Measurements from ENCODE around the gene ACADSB.

Gene ACADSB

GRCh38 chr10:123042708-123043408 is 34.1 kb downstream of the ACADSB start:
- DNase-seq (ENCODE audit: low read depth in 2 of 2): no peak

DNA sequence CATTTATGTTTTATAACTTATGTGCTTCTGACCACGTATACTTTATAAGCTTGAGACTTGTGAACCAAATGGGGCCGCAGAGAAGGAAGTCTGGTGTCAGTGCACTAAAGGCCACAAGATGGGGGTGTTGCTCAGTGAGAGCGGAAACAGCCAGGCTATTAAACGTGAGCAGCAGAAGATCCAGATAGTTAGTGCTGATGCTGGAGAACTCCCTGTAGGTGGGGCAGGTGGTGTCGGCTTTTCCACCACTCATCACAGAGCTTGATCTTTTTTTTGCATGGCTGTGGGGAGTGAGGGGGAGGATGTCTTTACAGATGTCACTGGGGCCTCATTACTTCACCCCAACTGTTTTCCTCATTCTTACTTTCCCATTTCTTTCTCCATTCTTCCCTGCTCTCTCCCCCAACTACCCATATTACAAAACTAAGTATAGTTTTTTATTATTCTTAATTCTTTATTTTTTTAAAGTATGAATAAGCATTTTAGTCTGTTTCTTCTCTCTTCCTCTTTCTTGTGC is 34.7 kb downstream of the ACADSB start:
- peak in 1 of 2 donors; percentile 16 for DNase-seq (ENCODE audit: low read depth in 2 of 2)

GRCh38 chr10:123044391-123044790 is 35.6 kb downstream of the ACADSB start:
- DNase-seq (ENCODE audit: low read depth in 2 of 2): no peak

- DNase-seq (ENCODE audit: low read depth in 2 of 2): no peak
These were observed 37.3 kb downstream of the ACADSB start for GRCh38 chr10:123045961-123046731.

DNA sequence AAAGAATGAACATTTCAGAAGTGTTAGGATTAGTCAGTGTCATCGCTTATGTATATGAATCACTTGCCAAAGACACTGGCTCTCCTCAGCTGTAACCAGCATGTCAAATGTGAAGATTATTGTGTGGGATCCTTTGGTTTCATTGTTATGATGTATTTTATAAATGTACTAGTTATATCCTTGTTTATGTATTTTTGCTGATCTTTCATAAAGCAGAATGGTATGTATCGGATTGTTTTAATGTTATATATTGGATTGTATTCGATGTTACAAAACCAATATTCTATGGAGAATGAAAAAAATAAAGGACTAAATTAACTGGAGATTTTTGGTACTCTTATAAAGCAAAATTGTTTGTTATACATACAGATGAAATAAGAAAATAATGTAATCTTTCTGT is 49.2 kb downstream of the ACADSB start:
- DNase-seq (ENCODE audit: low read depth in 2 of 2): no peak

GRCh38 chr10:123061865-123062264 is 53.1 kb downstream of the ACADSB start:
- no peak for DNase-seq (ENCODE audit: low read depth in 2 of 2)

- no peak for DNase-seq (ENCODE audit: low read depth in 2 of 2)
These were observed 53.9 kb downstream of the ACADSB start for GRCh38 chr10:123062726-123063125.

GRCh38 chr10:123068087-123068853 is 59.5 kb downstream of the ACADSB start:
- no peak for DNase-seq (ENCODE audit: low read depth in 2 of 2)

GRCh38 chr10:123069246-123069986 is 60.6 kb downstream of the ACADSB start:
- DNase-seq (ENCODE audit: low read depth in 2 of 2): no peak

DNA sequence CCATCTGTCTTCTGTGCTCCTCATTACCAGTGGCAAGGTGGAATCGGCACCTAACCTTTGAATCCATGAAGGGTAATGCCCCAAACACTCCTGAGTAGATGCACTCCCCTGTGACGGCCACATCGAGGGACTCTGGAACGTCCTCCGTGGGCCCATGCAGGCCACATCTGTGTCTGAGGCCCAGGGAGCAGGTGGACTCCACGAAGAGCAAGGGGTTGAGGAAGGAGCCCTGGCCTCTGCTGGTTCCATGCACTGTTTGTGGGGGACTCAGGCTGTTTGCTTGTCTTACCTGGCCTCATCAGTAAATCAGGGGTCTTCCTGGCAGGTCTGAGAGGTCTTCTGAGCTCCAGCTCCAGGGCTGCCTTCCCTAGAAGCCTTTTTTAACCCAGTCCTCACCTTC is 64.4 kb downstream of the ACADSB start:
- no peak for DNase-seq (ENCODE audit: low read depth in 2 of 2)

GRCh38 chr10:123074215-123074614 is 65.4 kb downstream of the ACADSB start:
- no peak for DNase-seq (ENCODE audit: low read depth in 2 of 2)

DNA sequence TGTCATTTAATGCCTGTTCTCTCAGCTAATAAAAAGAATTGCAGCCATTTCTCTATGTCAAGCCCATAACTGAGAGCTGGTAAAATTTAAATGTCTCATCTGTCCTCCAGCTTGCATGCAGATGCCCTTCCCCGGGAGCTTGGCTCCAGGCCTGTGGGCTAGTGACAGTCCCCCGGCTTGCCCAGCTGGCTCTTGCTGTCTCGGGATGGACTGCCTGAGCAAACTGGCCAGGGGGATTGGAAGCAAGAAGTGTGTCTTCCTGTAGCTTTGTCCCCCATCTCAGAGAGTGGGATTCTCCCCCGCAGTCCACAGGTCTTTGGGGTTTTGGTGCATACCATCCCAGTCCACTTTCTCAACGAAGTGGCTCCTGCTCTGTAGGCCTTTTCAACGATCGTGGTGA is 73.1 kb downstream of the ACADSB start:
- DNase-seq (ENCODE audit: low read depth in 2 of 2): no peak

- no peak for DNase-seq (ENCODE audit: low read depth in 2 of 2)
These were observed 75.0 kb downstream of the ACADSB start for GRCh38 chr10:123083811-123084210.

DNA sequence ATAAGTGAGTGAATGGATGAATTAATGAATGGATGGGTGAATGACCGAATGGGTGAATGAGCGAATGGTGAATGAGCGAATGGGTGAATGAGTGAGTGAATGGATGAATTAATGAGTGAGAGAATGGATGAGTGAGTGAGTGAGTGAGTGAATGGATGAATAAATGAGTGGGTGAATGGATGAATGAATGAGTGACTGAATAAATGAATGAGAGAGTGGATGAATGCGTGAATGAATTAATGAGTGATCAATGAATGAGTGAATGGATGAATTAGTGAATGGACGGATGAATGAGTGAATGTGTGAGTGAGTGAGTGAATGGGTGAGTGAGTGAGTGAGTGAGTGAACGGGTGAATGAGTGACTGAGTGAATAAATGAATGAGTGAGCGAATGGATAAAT is 77.5 kb downstream of the ACADSB start:
- no peak for DNase-seq (ENCODE audit: low read depth in 2 of 2)

- no peak for DNase-seq (ENCODE audit: low read depth in 2 of 2)
These were observed 78.5 kb downstream of the ACADSB start for GRCh38 chr10:123087348-123087747.

- no peak for DNase-seq (ENCODE audit: low read depth in 2 of 2)
These were observed 79.0 kb downstream of the ACADSB start for GRCh38 chr10:123087786-123088185.

GRCh38 chr10:123092635-123093414 is 84.0 kb downstream of the ACADSB start:
- DNase-seq (ENCODE audit: low read depth in 2 of 2): no peak

GRCh38 chr10:123093489-123093888 is 84.7 kb downstream of the ACADSB start:
- DNase-seq (ENCODE audit: low read depth in 2 of 2): no peak

DNA sequence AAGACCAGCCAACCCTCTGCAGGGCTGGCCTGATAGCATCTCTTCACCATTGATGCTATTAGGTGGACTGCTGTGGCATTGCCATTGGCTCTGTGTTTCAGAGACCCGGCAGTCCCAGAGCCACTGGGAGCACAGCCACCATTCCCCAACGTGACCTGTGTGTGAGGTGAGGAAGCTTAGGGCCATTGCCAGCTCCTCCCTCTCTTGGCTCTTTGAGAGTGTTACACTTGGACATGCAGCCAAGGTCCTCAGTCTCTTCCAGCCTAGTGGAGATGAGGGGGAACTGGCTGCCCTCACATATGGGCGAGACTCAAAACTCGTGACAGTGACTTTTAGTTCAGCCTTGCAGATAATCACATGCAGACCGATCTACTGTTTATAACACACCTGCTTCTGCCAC is 87.6 kb downstream of the ACADSB start:
- DNase-seq (ENCODE audit: low read depth in 2 of 2): no peak

DNA sequence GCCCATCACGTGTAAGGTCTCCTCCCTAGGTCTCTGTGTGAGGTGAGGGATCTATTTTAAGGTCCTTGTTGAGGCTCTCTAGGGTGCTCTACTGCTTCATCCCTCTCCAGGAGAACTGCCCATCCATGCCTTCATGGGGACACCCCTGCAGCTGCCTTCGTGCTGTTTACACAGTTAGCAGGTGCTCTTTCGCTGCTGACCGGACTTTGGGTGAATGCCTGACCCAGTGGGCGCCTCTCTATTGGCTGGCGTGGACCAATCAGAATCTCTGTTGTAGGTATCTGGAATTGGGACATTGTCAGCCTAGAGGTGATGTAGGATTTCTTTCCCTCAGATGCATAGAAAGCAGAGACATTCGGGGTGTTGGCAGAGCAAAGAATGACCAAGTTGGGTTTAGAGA is 88.2 kb downstream of the ACADSB start:
- no peak for DNase-seq (ENCODE audit: low read depth in 2 of 2)
